ENCODE data around the gene PITPNM3.

GRCh38 chr17:6435051-6435450, 121.3 kb downstream of the PITPNM3 start, which contains the start of gene AIPL1:
- TF ChIP-seq EZH2 (IDR thresholded peaks at IDR 0.05; ENCODE audit: borderline replicate concordance, low read length) (no peak), CTCF (conservative IDR thresholded peaks at IDR 0.05 in 1 of 2, IDR thresholded peaks at IDR 0.05 in 1 of 2; ENCODE audit: extremely low read depth in 1 of 2, insufficient read depth in 1 of 2, low read depth in 1 of 2, low read length in 2 of 2) (no peak)
